Endothelial cell (in vitro differentiated cells): Measurements from ENCODE around the gene DOCK1. TPM values are rescaled to one million over a fixed set of nuclear protein-coding genes. Genes with fewer than 3 reads are reported as not detected.

ENCODE experiments used
- DNase-seq: peaks from one replicate; pipeline ENCODE4 v3.0.0; 2021; ENCODE audit warnings: low spot score
- H3K27ac Mint-ChIP-seq: one replicate; pipeline ENCODE4 v1.8.0; 2021; ENCODE audit warnings: mixed read lengths, inconsistent platforms; ENCODE audit not compliant: unreplicated experiment
- H3K27me3 Mint-ChIP-seq: one replicate; pipeline ENCODE4 v1.8.0; 2021; ENCODE audit warnings: mild to moderate bottlenecking, moderate library complexity, mixed read lengths, inconsistent platforms; ENCODE audit not compliant: unreplicated experiment
- H3K36me3 Mint-ChIP-seq: one replicate; pipeline ENCODE4 v1.8.0; 2021; ENCODE audit warnings: mild to moderate bottlenecking, low read depth, mixed read lengths, inconsistent platforms; ENCODE audit not compliant: unreplicated experiment
- H3K4me1 Mint-ChIP-seq: one replicate; pipeline ENCODE4 v1.8.0; 2021; ENCODE audit warnings: mild to moderate bottlenecking, mixed read lengths, inconsistent platforms; ENCODE audit not compliant: unreplicated experiment
- H3K4me3 Mint-ChIP-seq: one replicate; pipeline ENCODE4 v1.8.0; 2021; ENCODE audit warnings: mild to moderate bottlenecking, mixed read lengths, inconsistent platforms; ENCODE audit not compliant: unreplicated experiment
- H3K9me3 Mint-ChIP-seq: one replicate; pipeline ENCODE4 v1.8.0; 2021; ENCODE audit warnings: mixed read lengths, inconsistent platforms; ENCODE audit not compliant: unreplicated experiment
- total RNA-seq: library from RNA; stranded (reverse); fragmentation: NEBNext Ultra II Directional; extraction: Animal tissue kit (Norgen Biotek cat#: 25700); gene quantifications from one replicate; pipeline ENCODE4 v1.2.1, GENCODE V29; 2021; ENCODE audit not compliant: unreplicated experiment
- TF ChIP-seq, protein P1 (sequence below): fragments of 200-600 bp; sonication (generic); IDR thresholded peaks from one replicate; pipeline ENCODE4 v1.5.0; 2021; ENCODE audit warnings: antibody characterized with exemption; ENCODE audit not compliant: unreplicated experiment

Gene DOCK1
- total RNA-seq, 1 donor from 2014 or later, result 116 TPM

DNA sequence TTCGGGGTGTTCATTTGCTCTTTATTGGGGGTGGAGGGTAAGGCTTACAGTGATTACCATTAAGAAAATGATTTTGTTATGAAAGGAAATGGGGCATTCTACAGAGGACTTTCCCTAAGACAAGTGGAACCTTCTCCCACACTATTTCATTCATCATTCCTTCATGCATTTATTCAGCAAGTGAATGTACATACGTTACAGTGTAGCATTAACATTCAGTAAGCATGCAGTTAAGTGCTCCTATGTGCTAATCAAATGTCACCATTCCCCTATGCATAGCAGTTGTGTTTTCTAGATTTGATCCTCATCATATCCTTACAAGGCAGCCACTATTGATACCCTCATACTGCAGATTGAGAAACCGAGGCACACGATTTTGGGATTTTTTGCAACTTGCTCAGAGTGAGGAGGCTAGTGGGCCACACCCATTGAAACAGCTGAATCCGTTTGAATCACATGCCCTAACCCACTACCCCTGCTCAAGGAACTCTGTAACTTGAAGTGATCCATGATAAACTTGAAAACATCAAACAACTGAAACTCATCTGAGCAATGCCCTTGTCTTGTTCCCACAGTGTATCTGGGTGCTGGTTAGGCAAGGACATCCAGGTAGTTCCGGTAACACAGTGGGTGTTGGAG is 274.5 kb downstream of the DOCK1 start:
- peaks cover 5% of the 10 kb centered on the region for H3K4me1 Mint-ChIP-seq
- H3K9me3 Mint-ChIP-seq, result no peaks in the 10 kb centered on the region
- DNase-seq, result no peak
- peaks cover 17% of the 10 kb centered on the region for H3K36me3 Mint-ChIP-seq
- H3K27me3 Mint-ChIP-seq, result peaks cover 4% of the 10 kb centered on the region
- TF ChIP-seq, protein P1, sequence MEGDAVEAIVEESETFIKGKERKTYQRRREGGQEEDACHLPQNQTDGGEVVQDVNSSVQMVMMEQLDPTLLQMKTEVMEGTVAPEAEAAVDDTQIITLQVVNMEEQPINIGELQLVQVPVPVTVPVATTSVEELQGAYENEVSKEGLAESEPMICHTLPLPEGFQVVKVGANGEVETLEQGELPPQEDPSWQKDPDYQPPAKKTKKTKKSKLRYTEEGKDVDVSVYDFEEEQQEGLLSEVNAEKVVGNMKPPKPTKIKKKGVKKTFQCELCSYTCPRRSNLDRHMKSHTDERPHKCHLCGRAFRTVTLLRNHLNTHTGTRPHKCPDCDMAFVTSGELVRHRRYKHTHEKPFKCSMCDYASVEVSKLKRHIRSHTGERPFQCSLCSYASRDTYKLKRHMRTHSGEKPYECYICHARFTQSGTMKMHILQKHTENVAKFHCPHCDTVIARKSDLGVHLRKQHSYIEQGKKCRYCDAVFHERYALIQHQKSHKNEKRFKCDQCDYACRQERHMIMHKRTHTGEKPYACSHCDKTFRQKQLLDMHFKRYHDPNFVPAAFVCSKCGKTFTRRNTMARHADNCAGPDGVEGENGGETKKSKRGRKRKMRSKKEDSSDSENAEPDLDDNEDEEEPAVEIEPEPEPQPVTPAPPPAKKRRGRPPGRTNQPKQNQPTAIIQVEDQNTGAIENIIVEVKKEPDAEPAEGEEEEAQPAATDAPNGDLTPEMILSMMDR, result no peak
- no peak overlapping the region for H3K4me3 Mint-ChIP-seq
- no peak overlapping the region for H3K27ac Mint-ChIP-seq

DNA sequence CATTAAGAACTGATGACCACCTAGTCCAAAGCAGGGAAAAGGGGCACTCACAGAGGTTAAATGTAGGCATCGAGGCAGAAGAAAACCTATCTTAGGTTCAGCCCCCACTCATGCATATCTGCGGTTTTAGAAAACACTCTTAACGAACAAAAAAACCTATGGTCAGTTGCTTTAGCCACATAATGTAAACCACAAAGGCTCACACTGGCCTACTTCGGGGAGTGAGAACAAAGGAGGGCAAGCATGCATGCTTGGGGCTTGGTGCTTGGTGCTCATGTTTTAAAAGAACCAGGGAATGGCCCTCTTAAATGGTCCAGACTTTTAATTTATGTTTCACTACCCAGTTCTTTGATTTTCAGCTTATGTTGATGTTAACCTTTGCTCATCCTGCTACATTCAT is 276.9 kb downstream of the DOCK1 start:
- Mint-ChIP-seq H3K4me1 (peaks cover 6% of the 10 kb centered on the region), H3K4me3 (no peak overlapping the region), H3K27me3 (peaks cover 3% of the 10 kb centered on the region), H3K9me3 (no peaks in the 10 kb centered on the region), H3K27ac (no peak overlapping the region), H3K36me3 (peaks cover 17% of the 10 kb centered on the region)
- DNase-seq, result no peak
- TF ChIP-seq, protein P1, result no peak

DNA sequence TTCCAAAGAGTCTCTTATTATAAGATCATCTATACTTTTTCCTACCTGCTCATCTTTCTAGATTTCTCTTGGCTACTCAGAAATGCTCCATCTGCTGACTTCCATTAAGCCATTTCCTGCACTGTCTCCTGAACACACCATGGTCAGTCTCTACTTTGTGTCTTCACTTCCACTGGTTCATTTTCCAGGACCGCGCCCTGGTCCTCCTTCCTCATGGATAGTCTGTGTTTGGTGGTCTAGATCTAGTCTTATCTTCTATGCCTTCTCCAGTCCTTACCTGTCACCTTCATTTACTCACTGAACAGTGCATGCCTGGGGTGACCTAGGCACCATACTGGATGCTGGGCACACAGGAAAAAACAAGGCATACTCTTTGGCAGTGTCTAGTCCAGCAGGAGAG is 279.4 kb downstream of the DOCK1 start:
- H3K9me3 Mint-ChIP-seq, result no peaks in the 10 kb centered on the region
- H3K4me3 Mint-ChIP-seq, result no peak overlapping the region
- H3K27ac Mint-ChIP-seq, result no peak overlapping the region
- no peak for DNase-seq
- TF ChIP-seq, protein P1, result no peak
- H3K36me3 Mint-ChIP-seq, result peaks cover 17% of the 10 kb centered on the region
- no peaks in the 10 kb centered on the region for H3K27me3 Mint-ChIP-seq
- H3K4me1 Mint-ChIP-seq, result peaks cover 10% of the 10 kb centered on the region

DNA sequence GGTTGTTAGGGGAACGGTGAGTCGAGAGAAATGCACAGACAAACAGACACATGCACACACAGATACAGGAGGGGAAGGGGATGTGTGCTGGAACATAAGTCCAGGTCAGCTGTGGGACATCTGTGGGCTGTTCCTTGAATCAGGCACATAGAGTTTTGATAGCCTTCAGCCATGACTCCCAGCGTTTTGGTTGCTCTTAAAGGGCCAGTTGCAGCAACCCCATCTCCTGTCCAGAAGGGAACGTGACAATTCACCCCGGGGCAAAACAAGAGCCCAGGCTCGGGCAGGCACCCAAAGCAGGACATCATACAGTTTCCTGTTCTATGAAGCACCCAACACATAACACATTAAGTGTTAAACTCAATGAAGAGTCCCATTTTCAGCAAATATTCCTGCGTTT is 281.6 kb downstream of the DOCK1 start:
- H3K27ac Mint-ChIP-seq, result no peak overlapping the region
- peaks cover 17% of the 10 kb centered on the region for H3K36me3 Mint-ChIP-seq
- no peak overlapping the region for H3K4me3 Mint-ChIP-seq
- TF ChIP-seq, protein P1, result no peak
- peaks cover 28% of the 10 kb centered on the region for H3K4me1 Mint-ChIP-seq
- DNase-seq, result no peak
- H3K9me3 Mint-ChIP-seq, result no peaks in the 10 kb centered on the region
- H3K27me3 Mint-ChIP-seq, result no peaks in the 10 kb centered on the region

DNA sequence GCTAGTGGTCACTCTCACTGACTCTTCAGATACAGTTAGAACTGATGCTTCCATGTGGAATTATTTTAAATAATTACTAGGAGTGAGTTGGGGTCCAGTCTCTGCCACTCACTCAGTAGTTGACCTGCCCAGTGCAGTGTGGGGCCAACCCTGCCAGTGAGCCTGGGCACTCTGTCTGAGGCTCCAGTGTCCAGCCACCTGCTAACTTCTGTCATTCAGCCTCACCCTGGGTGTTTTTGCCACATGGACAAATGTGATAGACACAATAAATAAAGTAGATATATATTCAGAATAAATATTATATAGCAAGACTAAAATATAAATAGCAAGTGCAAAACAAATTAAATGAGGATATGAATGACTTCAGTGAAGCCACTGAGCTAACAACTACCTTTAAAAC is 284.0 kb downstream of the DOCK1 start:
- H3K4me1 Mint-ChIP-seq, result peaks cover 26% of the 10 kb centered on the region
- no peak for DNase-seq
- H3K4me3 Mint-ChIP-seq, result no peak overlapping the region
- H3K27me3 Mint-ChIP-seq, result peaks cover 2% of the 10 kb centered on the region
- no peak overlapping the region for H3K27ac Mint-ChIP-seq
- no peaks in the 10 kb centered on the region for H3K9me3 Mint-ChIP-seq
- peaks cover 15% of the 10 kb centered on the region for H3K36me3 Mint-ChIP-seq
- TF ChIP-seq, protein P1, result no peak
